SU-DHL-6 (cell line): ENCODE data around the gene TIMELESS.

Source experiments
- H2AFZ ChIP-seq: fragments of 200-600 bp; sonication (generic); 2 replicates; pipeline ENCODE4 v1.6.1; 2014; ENCODE audit warnings: low read depth, mild to moderate bottlenecking, moderate library complexity, mixed read lengths, antibody characterized with exemption, low read length; ENCODE audit not compliant: severe bottlenecking
- H3F3A ChIP-seq: fragments of 200-600 bp; shearing (Covaris generic); 2 replicates; pipeline ENCODE4 v1.6.0; 2016; ENCODE audit warnings: antibody characterized with exemption, mild to moderate bottlenecking; ENCODE audit not compliant: insufficient read depth
- H3K27ac ChIP-seq: fragments of 200-600 bp; sonication (generic); 2 replicates; pipeline ENCODE4 v1.5.1; 2016; ENCODE audit warnings: low read depth, mild to moderate bottlenecking, low read length, moderate library complexity, mixed read lengths
- H3K27me3 ChIP-seq: fragments of 200-600 bp; sonication (generic), shearing (Covaris generic); 2 replicates; pipeline ENCODE4 v1.6.0; 2014; ENCODE audit warnings: mild to moderate bottlenecking, low read length
- H3K36me3 ChIP-seq: fragments of 200-600 bp; sonication (generic); 2 replicates; pipeline ENCODE4 v1.6.1; 2014; ENCODE audit warnings: mild to moderate bottlenecking, low read length, mixed read lengths
- H3K4me2 ChIP-seq: fragments of 300-600, 200-600 bp; shearing (Covaris generic), sonication (generic); 2 replicates; pipeline ENCODE4 v1.6.0; 2014; ENCODE audit warnings: low read length, low read depth, mild to moderate bottlenecking; ENCODE audit not compliant: poor library complexity, severe bottlenecking
- H3K4me3 ChIP-seq: fragments of 200-600 bp; sonication (generic); 2 replicates; pipeline ENCODE4 v1.5.1; 2014; ENCODE audit warnings: antibody characterized with exemption, low read length, mild to moderate bottlenecking, mixed read lengths; ENCODE audit not compliant: insufficient read depth, poor library complexity, severe bottlenecking
- H3K79me2 ChIP-seq: fragments of 200-600 bp; sonication (generic); 2 replicates; pipeline ENCODE4 v1.6.1; 2014; ENCODE audit warnings: mild to moderate bottlenecking, low read length, moderate library complexity; ENCODE audit not compliant: insufficient read depth
- H3K9ac ChIP-seq: fragments of 200-600 bp; sonication (generic); 2 replicates; pipeline ENCODE4 v1.7.0; 2014; ENCODE audit warnings: mild to moderate bottlenecking, low read length
- H3K9me2 ChIP-seq: fragments of 200-600 bp; sonication (generic); replicated peaks from 2 replicates; pipeline ENCODE4 v1.6.1; 2014; ENCODE audit warnings: low read length; ENCODE audit not compliant: insufficient read depth
- H3K9me3 ChIP-seq: fragments of 200-600 bp; sonication (generic); 2 replicates; pipeline ENCODE4 v1.6.1; 2014; ENCODE audit warnings: low read length, mixed read lengths; ENCODE audit not compliant: insufficient read depth
- H4K20me1 ChIP-seq: fragments of 200-600 bp; sonication (generic); 2 replicates; pipeline ENCODE4 v1.6.1; 2014; ENCODE audit warnings: low read depth, mild to moderate bottlenecking, antibody characterized with exemption, low read length, moderate library complexity, mixed read lengths
- CTCF ChIP-seq: fragments of 200-600 bp; sonication (generic); IDR thresholded peaks from one replicate; pipeline ENCODE4 v1.5.1; 2017; ENCODE audit warnings: antibody characterized with exemption, mild to moderate bottlenecking, low read length, moderate library complexity; ENCODE audit not compliant: insufficient read depth, poor library complexity, severe bottlenecking
- EZH2phosphoT487 ChIP-seq: fragments of 200-600 bp; sonication (generic), shearing (Covaris generic); conservative IDR thresholded peaks from 2 replicates; pipeline ENCODE4 v1.6.1; 2018; ENCODE audit warnings: mild to moderate bottlenecking, antibody characterized with exemption, low read length, moderate library complexity, mixed read lengths

The TIMELESS gene

GRCh38 chr12:56462565-56462964, 13.3 kb upstream of the TIMELESS start:
- Histone ChIP-seq H3K36me3 (no peaks in the 10 kb centered on the region), H2AFZ (no peak overlapping the region), H3K27ac (no peak overlapping the region), H3K9me3 (no peaks in the 10 kb centered on the region), H3K9ac (no peak overlapping the region; the same call in 1 of the 2 replicates), H3K79me2 (no peaks in the 10 kb centered on the region), H3F3A (peaks cover 44% of the 10 kb centered on the region), H4K20me1 (no peaks in the 10 kb centered on the region), H3K27me3 (no peaks in the 10 kb centered on the region), H3K9me2 (no peaks in the 10 kb centered on the region), H3K4me2 (no peak overlapping the region), H3K4me3 (no peak overlapping the region)
- TF ChIP-seq CTCF = no peak
- no peak for TF ChIP-seq EZH2phosphoT487

GRCh38 chr12:56461235-56462159, 12.3 kb upstream of the TIMELESS start:
- no peaks in the 10 kb centered on the region for H3K9me3 ChIP-seq
- peaks cover 42% of the 10 kb centered on the region for H3F3A ChIP-seq
- no peaks in the 10 kb centered on the region for H4K20me1 ChIP-seq
- H3K27me3 ChIP-seq = no peaks in the 10 kb centered on the region
- TF ChIP-seq EZH2phosphoT487 (no peak), CTCF (no peak)
- H3K9me2 ChIP-seq = no peaks in the 10 kb centered on the region
- no peak overlapping the region for H3K4me2 ChIP-seq
- peak overlapping the region; percentile 87 for H2AFZ ChIP-seq
- no peaks in the 10 kb centered on the region for H3K36me3 ChIP-seq
- no peak overlapping the region for H3K4me3 ChIP-seq
- H3K79me2 ChIP-seq = no peaks in the 10 kb centered on the region
- peak overlapping the region; percentile 46; the same call in 1 of the 2 replicates for H3K9ac ChIP-seq
- H3K27ac ChIP-seq = peak overlapping the region; percentile 90

- H2AFZ ChIP-seq = no peak overlapping the region
- H3K27me3 ChIP-seq = no peaks in the 10 kb centered on the region
- H3K79me2 ChIP-seq = no peaks in the 10 kb centered on the region
- H3K27ac ChIP-seq = no peak overlapping the region
- no peak overlapping the region for H3K4me2 ChIP-seq
- H3K9me2 ChIP-seq = no peaks in the 10 kb centered on the region
- no peak overlapping the region for H3K4me3 ChIP-seq
- TF ChIP-seq CTCF = no peak
- no peak for TF ChIP-seq EZH2phosphoT487
- no peak overlapping the region for H3K9ac ChIP-seq
- H3K36me3 ChIP-seq = no peaks in the 10 kb centered on the region
- no peaks in the 10 kb centered on the region for H3K9me3 ChIP-seq
- peaks cover 28% of the 10 kb centered on the region for H3F3A ChIP-seq
- no peaks in the 10 kb centered on the region for H4K20me1 ChIP-seq
Observed at GRCh38 chr12:56457817-56458216, 8.6 kb upstream of the TIMELESS start.
